ENCODE measurements around the gene MTLN. TPM values are rescaled to one million over a fixed set of nuclear protein-coding genes. Genes with fewer than 3 reads are reported as not detected.
"Not testable (repeated sequence)": the region's sequence is repeated elsewhere in the genome, so short reads cannot be mapped to it uniquely, and the experiment has no call there.

Gene MTLN, protein sequence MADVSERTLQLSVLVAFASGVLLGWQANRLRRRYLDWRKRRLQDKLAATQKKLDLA
- total RNA-seq: 100 to 1,000 TPM in 2 of 9 donors, 10 to 100 TPM in 7; 49.3 to 173 (median 91.9) TPM
- 100 to 1,000 TPM in 2 of 3 donors, 10 to 100 TPM in 1; 15.9 to 321 (median 218) TPM for polyA plus RNA-seq
- long read RNA-seq, donor 1, transcript MTLN-203 (2 exons, 441 nt): major isoform, 81 of 81 reads
- long read RNA-seq, donor 1, partial matches to known transcripts: 0 of 81 reads
- long read RNA-seq, donor 1, other reads (novel, unspliced or antisense): 0 of 81 reads
- long read RNA-seq, donor 2, transcript MTLN-203 (2 exons, 441 nt): major isoform, 37 of 37 reads
- long read RNA-seq, donor 2, partial matches to known transcripts: 0 of 37 reads
- long read RNA-seq, donor 2, other reads (novel, unspliced or antisense): 0 of 37 reads
- long read RNA-seq, donor 3, transcript MTLN-203 (2 exons, 441 nt): major isoform, 43 of 43 reads
- long read RNA-seq, donor 3, partial matches to known transcripts: 0 of 43 reads
- long read RNA-seq, donor 3, other reads (novel, unspliced or antisense): 0 of 43 reads
- long read RNA-seq, donor 4, transcript MTLN-203 (2 exons, 441 nt): major isoform, 74 of 76 reads
- long read RNA-seq, donor 4, partial matches to known transcripts: 0 of 76 reads
- long read RNA-seq, donor 4, other reads (novel, unspliced or antisense): 2 of 76 reads
- long read RNA-seq, donor 5, transcript MTLN-203 (2 exons, 441 nt): major isoform, 79 of 80 reads
- long read RNA-seq, donor 5, partial matches to known transcripts: 0 of 80 reads
- long read RNA-seq, donor 5, other reads (novel, unspliced or antisense): 1 of 80 reads
- long read RNA-seq, donor 6, transcript MTLN-203 (2 exons, 441 nt): major isoform, 83 of 83 reads
- long read RNA-seq, donor 6, partial matches to known transcripts: 0 of 83 reads
- long read RNA-seq, donor 6, other reads (novel, unspliced or antisense): 0 of 83 reads
- long read RNA-seq, donor 7, transcript MTLN-203 (2 exons, 441 nt): major isoform, 38 of 38 reads
- long read RNA-seq, donor 7, partial matches to known transcripts: 0 of 38 reads
- long read RNA-seq, donor 7, other reads (novel, unspliced or antisense): 0 of 38 reads
- long read RNA-seq, donor 8, transcript MTLN-203 (2 exons, 441 nt): major isoform, 58 of 58 reads
- long read RNA-seq, donor 8, partial matches to known transcripts: 0 of 58 reads
- long read RNA-seq, donor 8, other reads (novel, unspliced or antisense): 0 of 58 reads
- long read RNA-seq, donor 9, transcript MTLN-203 (2 exons, 441 nt): major isoform, 43 of 43 reads
- long read RNA-seq, donor 9, partial matches to known transcripts: 0 of 43 reads
- long read RNA-seq, donor 9, other reads (novel, unspliced or antisense): 0 of 43 reads
- long read RNA-seq, donor 10, transcript MTLN-203 (2 exons, 441 nt): major isoform, 14 of 14 reads
- long read RNA-seq, donor 10, partial matches to known transcripts: 0 of 14 reads
- long read RNA-seq, donor 10, other reads (novel, unspliced or antisense): 0 of 14 reads

DNA sequence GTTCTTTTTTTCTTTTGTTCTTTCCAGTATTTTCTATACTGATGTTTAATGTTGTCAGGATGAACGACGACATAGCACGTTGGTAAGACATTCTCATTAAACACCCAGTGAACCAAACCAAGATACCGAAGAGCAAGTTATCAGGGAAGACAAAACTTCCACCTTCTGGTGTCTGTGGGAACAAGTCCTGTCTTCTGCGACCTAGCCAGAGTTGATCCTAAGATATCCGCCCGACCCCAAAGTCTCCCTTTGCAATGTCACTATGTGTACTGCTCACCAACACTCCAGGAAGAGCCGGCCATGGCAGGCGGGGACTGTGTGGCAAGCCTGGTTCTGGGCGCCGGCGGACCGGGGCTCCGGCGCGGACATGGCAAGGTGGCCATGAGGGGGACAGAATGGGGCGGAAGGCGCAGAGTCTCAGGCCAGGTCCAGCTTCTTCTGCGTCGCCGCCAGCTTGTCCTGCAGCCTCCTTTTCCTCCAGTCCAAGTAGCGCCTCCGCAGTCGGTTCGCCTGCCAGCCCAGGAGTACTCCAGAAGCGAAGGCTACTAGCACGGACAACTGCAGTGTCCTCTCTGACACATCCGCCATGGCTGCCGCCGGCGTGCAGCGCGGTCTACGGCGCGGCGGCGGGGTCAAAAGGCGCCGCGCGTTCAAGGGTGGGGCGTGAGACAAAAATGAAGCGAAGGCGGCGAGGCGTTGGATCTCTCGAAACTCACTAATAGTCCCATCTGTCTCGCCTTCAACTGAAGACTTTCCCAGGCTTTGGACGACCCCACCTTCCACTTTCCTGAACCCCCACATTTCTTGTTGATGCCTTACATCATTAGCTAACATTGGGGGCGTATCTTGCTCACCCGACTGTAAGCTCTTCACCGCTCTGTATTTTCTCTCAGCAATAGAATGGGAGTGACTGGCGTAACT lies at the start of gene MTLN:
Gene MTLN (minus strand): TSS at position 610 of the 921 bp plus-strand sequence. CDS start 22 bp downstream, at position 588.
- H3K27ac ChIP-seq: peak within 1 kb of the TSS in 4 of 5 donors; percentile 13 to 82 (median 74)
- intact Hi-C loops (cut with DNase I): no loop called here
- peaks cover 6 to 7% of the 10 kb centered on the region in 2 donors for H3K4me1 ChIP-seq (replicated peaks in 1 of 2)
- TF ChIP-seq POLR2A (IDR thresholded peaks at IDR 0.05) (peak in 1 of 2 donors; percentile 79), CTCF (IDR thresholded peaks at IDR 0.05) (no peak)
- WGBS, 4 donors: 2 to 13% (median 5%) methylated on average over 28 to 54 of the region's 54 CpGs
- H3K27me3 ChIP-seq: no peaks in the 10 kb centered on the region
- no peaks in the 10 kb centered on the region for H3K9me3 ChIP-seq (replicated peaks in 1 of 3)
- peak; percentile 60 to 81 (median 70) for DNase-seq
- no peaks in the 10 kb centered on the region for H3K36me3 ChIP-seq (replicated peaks in 1 of 2)
- peak within 1 kb of the TSS; percentile 12 to 79 (median 48) for H3K4me3 ChIP-seq

GRCh38 chr2:110261910-110262309 lies 49.6 kb upstream of the MTLN start:
- H3K27ac ChIP-seq; H3K4me1 ChIP-seq (replicated peaks in 1 of 2); H3K9me3 ChIP-seq (replicated peaks in 1 of 3); H3K27me3 ChIP-seq; H3K4me3 ChIP-seq; DNase-seq; intact Hi-C loops (cut with DNase I); H3K36me3 ChIP-seq (replicated peaks in 1 of 2): not testable (repeated sequence)
- WGBS, 4 donors: no CpG with 5 or more reads among the region's 1 CpG

GRCh38 chr2:110248081-110248795 lies 35.9 kb upstream of the MTLN start:
- H3K4me1 ChIP-seq (replicated peaks in 1 of 2); H3K27me3 ChIP-seq; H3K36me3 ChIP-seq (replicated peaks in 1 of 2); H3K9me3 ChIP-seq (replicated peaks in 1 of 3); H3K4me3 ChIP-seq; H3K27ac ChIP-seq; intact Hi-C loops (cut with DNase I): not testable (repeated sequence)
- 65 to 86% (median 73%) methylated on average over 2 to 6 of the region's 7 CpGs for WGBS, 4 donors
- DNase-seq: peak in 1 of 7 donors; percentile 13

GRCh38 chr2:110245488-110246435 lies 33.4 kb upstream of the MTLN start:
- WGBS, 4 donors: no CpG with 5 or more reads among the region's 89 CpGs
- intact Hi-C loops (cut with DNase I); DNase-seq: not testable (repeated sequence)

DNA sequence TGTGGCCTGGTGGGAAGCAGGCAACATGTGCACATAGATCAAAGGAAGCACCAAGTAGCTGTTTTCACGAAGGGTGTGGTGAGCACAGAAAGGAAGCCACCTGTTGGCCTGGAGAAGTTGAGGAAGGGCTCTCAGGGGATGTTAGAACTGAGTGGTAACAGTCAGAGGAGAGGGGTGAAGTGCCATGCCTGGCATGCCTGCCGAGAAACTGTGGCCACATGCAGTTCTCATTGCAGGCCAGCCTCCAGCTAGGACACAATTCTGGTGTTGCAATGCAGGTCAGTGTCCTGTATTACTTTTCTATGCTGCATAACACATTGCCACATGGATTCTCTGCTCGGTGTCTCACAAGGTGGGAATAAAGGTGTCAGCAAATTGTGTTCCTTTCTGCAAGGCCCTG lies 30.9 kb upstream of the MTLN start:
- intact Hi-C loops (cut with DNase I); DNase-seq; H3K4me1 ChIP-seq (replicated peaks in 1 of 2); H3K9me3 ChIP-seq (replicated peaks in 1 of 3); H3K36me3 ChIP-seq (replicated peaks in 1 of 2); H3K27ac ChIP-seq; H3K4me3 ChIP-seq; H3K27me3 ChIP-seq: not testable (repeated sequence)
- 87 to 100% (median 100%) methylated on average over 1 of the region's 3 CpGs; no CpG with 5 or more reads in 1 of the 4 donors for WGBS, 4 donors

More at GRCh38 chr2:110245488-110246435, 33.4 kb upstream of the MTLN start:
- H3K27ac ChIP-seq; H3K9me3 ChIP-seq (replicated peaks in 1 of 3); H3K4me1 ChIP-seq (replicated peaks in 1 of 2); H3K27me3 ChIP-seq; H3K36me3 ChIP-seq (replicated peaks in 1 of 2); H3K4me3 ChIP-seq: not testable (repeated sequence)

DNA sequence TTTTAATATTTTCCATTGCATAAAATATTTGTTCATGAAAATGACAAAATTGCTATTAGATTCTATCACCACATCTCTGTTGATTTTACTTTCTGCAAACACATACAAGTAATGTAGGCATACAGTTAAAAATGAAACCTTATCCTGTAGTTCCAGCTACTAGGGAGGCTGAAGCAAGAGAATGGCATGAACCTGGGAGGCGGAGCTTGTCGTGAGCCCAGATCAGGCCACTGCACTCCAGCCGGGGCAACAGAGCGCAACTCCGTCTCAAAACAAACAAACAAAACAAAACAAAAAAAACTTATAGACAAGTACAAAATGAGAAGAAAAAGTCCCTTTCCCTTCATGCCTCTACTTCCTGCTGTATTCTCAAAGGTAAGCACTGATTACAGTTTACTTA lies 22.2 kb upstream of the MTLN start:
- WGBS, 4 donors: 46 to 56% (median 56%) methylated on average over 5 of the region's 5 CpGs; no CpG with 5 or more reads in 1 of the 4 donors
- intact Hi-C loops (cut with DNase I): not testable (repeated sequence)

GRCh38 chr2:110229886-110230285 lies 17.5 kb upstream of the MTLN start:
- H3K4me3 ChIP-seq; H3K27ac ChIP-seq; H3K27me3 ChIP-seq; intact Hi-C loops (cut with DNase I); H3K4me1 ChIP-seq (replicated peaks in 1 of 2); H3K9me3 ChIP-seq (replicated peaks in 1 of 3); H3K36me3 ChIP-seq (replicated peaks in 1 of 2); DNase-seq: not testable (repeated sequence)
- no CpG with 5 or more reads among the region's 1 CpG for WGBS, 4 donors

More for the DNA sequence above, 22.2 kb upstream of the MTLN start:
- H3K27ac ChIP-seq; H3K36me3 ChIP-seq (replicated peaks in 1 of 2); DNase-seq; H3K4me3 ChIP-seq; H3K9me3 ChIP-seq (replicated peaks in 1 of 3); H3K4me1 ChIP-seq (replicated peaks in 1 of 2); H3K27me3 ChIP-seq: not testable (repeated sequence)
